IMR-90 (cell line): Measurements from ENCODE around the gene CNNM1.

Source experiments
- CEBPB ChIP-seq: IDR thresholded peaks from 2 replicates; pipeline ENCODE4 v1.6.1; 2012; ENCODE audit warnings: low read depth, low read length, improper control_type of control experiment
- CTCF ChIP-seq: conservative IDR thresholded peaks from 2 replicates; pipeline ENCODE4 v1.5.1; 2012; ENCODE audit warnings: mild to moderate bottlenecking, low read depth, low read length, improper control_type of control experiment
- FOS ChIP-seq: fragments of 150-350 bp; IDR thresholded peaks from 2 replicates; pipeline ENCODE4 v1.6.1; 2016; ENCODE audit warnings: low read depth, low read length
- MAFK ChIP-seq: IDR thresholded peaks from 2 replicates; pipeline ENCODE4 v1.6.1; 2012; ENCODE audit warnings: low read depth, low read length, improper control_type of control experiment
- MAZ ChIP-seq: IDR thresholded peaks from 2 replicates; pipeline ENCODE4 v1.6.1; 2012; ENCODE audit warnings: low read depth, mild to moderate bottlenecking, low read length, improper control_type of control experiment, moderate library complexity, borderline replicate concordance
- MXI1 ChIP-seq: IDR thresholded peaks from 2 replicates; pipeline ENCODE4 v1.6.1; 2012; ENCODE audit warnings: low read depth, mild to moderate bottlenecking, low read length, moderate library complexity, borderline replicate concordance
- POLR2A ChIP-seq: IDR thresholded peaks from 2 replicates; pipeline ENCODE4 v1.6.1; 2012; ENCODE audit warnings: mild to moderate bottlenecking, low read depth, low read length
- SMC3 ChIP-seq: fragments of 150-350 bp; IDR thresholded peaks from 2 replicates; pipeline ENCODE4 v1.6.1; 2016; ENCODE audit warnings: low read depth, mild to moderate bottlenecking, antibody characterized with exemption, low read length, moderate library complexity
- USF2 ChIP-seq: fragments of 150-350 bp; IDR thresholded peaks from 2 replicates; pipeline ENCODE4 v1.6.1; 2017; ENCODE audit warnings: mild to moderate bottlenecking, antibody characterized with exemption, low read length, low read depth

GRCh38 chr10:99431190-99431760 lies 102.1 kb downstream of the CNNM1 start:
- TF ChIP-seq CTCF (no peak), POLR2A (no peak), USF2 (no peak), MAFK (no peak), MXI1 (no peak), MAZ (no peak), CEBPB (no peak), SMC3 (no peak), FOS (no peak)
